ENCODE results near the gene TMEM185B. TPM values are rescaled to one million over a fixed set of nuclear protein-coding genes. Genes with fewer than 3 reads are reported as not detected.

TMEM185B gene
- total and polyA plus RNA-seq, 10 donors: 3.9 to 35.6 (median 22.5) TPM

DNA sequence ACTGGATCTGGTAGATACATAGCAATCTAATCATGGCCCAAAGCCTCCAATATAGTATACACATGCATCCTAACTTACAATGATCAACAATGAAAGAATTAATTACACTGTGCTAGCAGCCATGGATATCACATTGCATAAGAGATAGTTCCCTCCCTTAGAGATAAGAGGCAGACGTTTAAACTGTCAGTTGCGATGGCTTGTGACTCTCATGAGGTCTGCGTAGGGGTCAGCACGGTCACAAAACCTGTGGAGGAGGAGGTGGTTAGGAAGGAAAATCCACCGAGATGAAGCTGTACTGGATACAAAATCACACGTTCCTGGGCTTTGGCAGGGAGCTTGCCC is 28.7 kb upstream of the TMEM185B start:
- Histone ChIP-seq H3K4me1 (peaks cover 16 to 63% (median 43%) of the 10 kb centered on the region in 6 donors), H3K27ac (peak overlapping the region; percentile 57 to 100 (median 97)), H3K27me3 (replicated peaks in 1 of 7) (no peaks in the 10 kb centered on the region), H3K36me3 (no peaks in the 10 kb centered on the region), H3K9me3 (no peaks in the 10 kb centered on the region), H3K4me3 (peak overlapping the region; percentile 67 to 95 (median 90))
- TF ChIP-seq POLR2A (IDR thresholded peaks at IDR 0.05): no peak
- no peak for TF ChIP-seq POLR2AphosphoS5 (IDR thresholded peaks at IDR 0.05)
- TF ChIP-seq, protein P1, sequence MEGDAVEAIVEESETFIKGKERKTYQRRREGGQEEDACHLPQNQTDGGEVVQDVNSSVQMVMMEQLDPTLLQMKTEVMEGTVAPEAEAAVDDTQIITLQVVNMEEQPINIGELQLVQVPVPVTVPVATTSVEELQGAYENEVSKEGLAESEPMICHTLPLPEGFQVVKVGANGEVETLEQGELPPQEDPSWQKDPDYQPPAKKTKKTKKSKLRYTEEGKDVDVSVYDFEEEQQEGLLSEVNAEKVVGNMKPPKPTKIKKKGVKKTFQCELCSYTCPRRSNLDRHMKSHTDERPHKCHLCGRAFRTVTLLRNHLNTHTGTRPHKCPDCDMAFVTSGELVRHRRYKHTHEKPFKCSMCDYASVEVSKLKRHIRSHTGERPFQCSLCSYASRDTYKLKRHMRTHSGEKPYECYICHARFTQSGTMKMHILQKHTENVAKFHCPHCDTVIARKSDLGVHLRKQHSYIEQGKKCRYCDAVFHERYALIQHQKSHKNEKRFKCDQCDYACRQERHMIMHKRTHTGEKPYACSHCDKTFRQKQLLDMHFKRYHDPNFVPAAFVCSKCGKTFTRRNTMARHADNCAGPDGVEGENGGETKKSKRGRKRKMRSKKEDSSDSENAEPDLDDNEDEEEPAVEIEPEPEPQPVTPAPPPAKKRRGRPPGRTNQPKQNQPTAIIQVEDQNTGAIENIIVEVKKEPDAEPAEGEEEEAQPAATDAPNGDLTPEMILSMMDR (IDR thresholded peaks at IDR 0.05 in 8 of 11, conservative IDR thresholded peaks at IDR 0.05 in 3 of 11): no peak
- intact Hi-C loops (cut with DNase I; ENCODE audit: low total_unique reads): no loop called here
- DNase-seq: no peak
- WGBS, 5 donors: 10 to 15% (median 13%) methylated on average over 6 of the region's 6 CpGs

DNA sequence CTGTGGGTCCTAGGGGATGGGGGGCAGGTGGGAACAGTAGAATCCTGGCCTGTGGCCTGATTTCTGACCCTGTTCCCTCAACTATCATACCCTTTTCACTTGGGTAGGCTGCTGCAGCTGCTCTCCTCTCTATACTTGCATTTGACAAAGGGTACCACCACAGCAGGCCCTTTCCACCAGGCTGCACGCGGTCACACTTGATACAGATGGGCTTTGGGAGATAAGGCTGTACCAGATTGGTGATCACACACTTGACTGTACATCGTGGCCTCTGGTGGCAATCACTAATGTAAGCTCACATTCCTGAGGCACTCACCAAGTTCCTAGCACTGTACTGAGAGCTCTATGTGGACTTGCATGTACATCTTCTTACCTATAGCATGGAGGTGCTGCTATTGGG is 27.9 kb upstream of the TMEM185B start:
- Histone ChIP-seq H3K4me3 (peak overlapping the region in 1 of 8 donors; percentile 90), H3K27ac (peak overlapping the region in 1 of 8 donors; percentile 100), H3K27me3 (replicated peaks in 1 of 7) (no peaks in the 10 kb centered on the region), H3K9me3 (no peaks in the 10 kb centered on the region), H3K4me1 (peaks cover 16 to 62% (median 38%) of the 10 kb centered on the region in 6 donors), H3K36me3 (no peaks in the 10 kb centered on the region)
- no peak for TF ChIP-seq POLR2AphosphoS5 (IDR thresholded peaks at IDR 0.05)
- TF ChIP-seq POLR2A (IDR thresholded peaks at IDR 0.05): no peak
- TF ChIP-seq, protein P1 (IDR thresholded peaks at IDR 0.05 in 8 of 11, conservative IDR thresholded peaks at IDR 0.05 in 3 of 11): no peak
- intact Hi-C loops (cut with DNase I; ENCODE audit: low total_unique reads): no loop called here
- DNase-seq: peak; percentile 60
- WGBS, 5 donors: 68 to 89% (median 81%) methylated on average over 3 of the region's 3 CpGs

DNA sequence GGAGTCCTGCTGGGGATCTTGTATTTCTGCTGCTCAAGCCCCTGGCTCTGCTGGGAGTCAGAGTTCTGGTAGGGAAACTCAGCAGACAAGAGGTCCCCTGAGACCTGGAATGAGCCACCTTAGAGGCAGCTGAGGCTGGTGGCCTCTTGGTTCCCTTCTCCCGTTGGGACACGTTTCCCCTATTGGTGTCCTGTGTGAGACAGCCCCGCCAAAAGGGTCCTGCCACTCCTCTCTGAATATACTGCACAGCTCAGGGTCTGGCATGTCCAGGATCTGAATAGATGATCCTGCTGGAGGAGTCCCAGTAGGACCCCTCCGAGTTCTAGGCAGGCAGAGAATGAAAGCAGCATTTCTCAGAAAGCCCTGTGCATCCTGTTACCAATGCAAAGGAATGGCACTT is 27.4 kb upstream of the TMEM185B start:
- intact Hi-C loops (cut with DNase I; ENCODE audit: low total_unique reads): no loop called here
- 86 to 100% (median 90%) methylated on average over 3 to 4 of the region's 4 CpGs for WGBS, 5 donors
- TF ChIP-seq POLR2AphosphoS5 (IDR thresholded peaks at IDR 0.05) (no peak), POLR2A (IDR thresholded peaks at IDR 0.05) (no peak)
- TF ChIP-seq, protein P1 (IDR thresholded peaks at IDR 0.05 in 8 of 11, conservative IDR thresholded peaks at IDR 0.05 in 3 of 11): no peak

DNA sequence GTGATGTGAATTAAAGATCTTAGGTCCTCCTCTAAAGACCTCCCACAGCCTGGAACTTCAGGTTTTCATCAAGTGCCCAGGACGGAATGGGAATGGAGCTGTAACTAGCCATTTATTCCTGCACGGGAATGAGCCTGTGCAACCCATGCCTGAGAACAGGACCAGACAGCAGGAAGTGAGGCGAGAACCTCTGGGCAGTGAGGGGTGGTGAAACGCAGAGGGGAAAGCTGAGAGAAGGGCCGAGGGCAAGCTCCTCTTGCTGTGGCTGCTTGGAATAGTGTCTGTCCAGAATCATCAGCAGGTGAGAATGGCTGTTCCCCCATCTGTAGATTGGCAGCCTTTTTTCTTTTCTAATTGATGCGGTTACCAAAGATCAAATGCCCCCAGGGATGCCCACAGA is 24.7 kb upstream of the TMEM185B start:
- WGBS, 5 donors: 56 to 68% (median 59%) methylated on average over 6 of the region's 6 CpGs
- DNase-seq: peak; percentile 50
- no peaks in the 10 kb centered on the region for H3K36me3 ChIP-seq
- no peak overlapping the region for H3K4me3 ChIP-seq
- peaks cover 7 to 49% (median 23%) of the 10 kb centered on the region in 6 donors for H3K4me1 ChIP-seq
- peaks cover 0 to 11% (median 3%) of the 10 kb centered on the region in 8 donors for H3K9me3 ChIP-seq
- intact Hi-C loops (cut with DNase I; ENCODE audit: low total_unique reads): no loop called here
- TF ChIP-seq, protein P1 (IDR thresholded peaks at IDR 0.05 in 8 of 11, conservative IDR thresholded peaks at IDR 0.05 in 3 of 11): no peak
- TF ChIP-seq POLR2AphosphoS5 (IDR thresholded peaks at IDR 0.05) (no peak), POLR2A (IDR thresholded peaks at IDR 0.05) (no peak)
- no peaks in the 10 kb centered on the region for H3K27me3 ChIP-seq (replicated peaks in 1 of 7)
- H3K27ac ChIP-seq: no peak overlapping the region

More for the DNA sequence above, 27.4 kb upstream of the TMEM185B start:
- peak; percentile 64 for DNase-seq
- H3K27ac ChIP-seq: no peak overlapping the region
- H3K4me1 ChIP-seq: peaks cover 16 to 62% (median 37%) of the 10 kb centered on the region in 6 donors
- no peak overlapping the region for H3K4me3 ChIP-seq
- no peaks in the 10 kb centered on the region for H3K9me3 ChIP-seq
- H3K27me3 ChIP-seq (replicated peaks in 1 of 7): no peaks in the 10 kb centered on the region
- no peaks in the 10 kb centered on the region for H3K36me3 ChIP-seq
